Nephron (organoid): Measurements from ENCODE around the gene SPRED1.

Source experiments
- H3K27ac Mint-ChIP-seq, 3 experiments: 2 replicates each; pipeline ENCODE4 v1.8.0; 2020; ENCODE audit warnings: mixed read lengths in 3 of 3, mild to moderate bottlenecking in 2 of 3, moderate library complexity in 1 of 3
- H3K27me3 Mint-ChIP-seq: 2 replicates; pipeline ENCODE4 v1.8.0; 2021; ENCODE audit warnings: low read depth, mild to moderate bottlenecking, moderate library complexity, mixed read lengths
- H3K36me3 Mint-ChIP-seq: 2 replicates; pipeline ENCODE4 v1.8.0; 2020; ENCODE audit warnings: low read depth, mixed read lengths
- H3K4me1 Mint-ChIP-seq: 2 replicates; pipeline ENCODE4 v1.8.0; 2020; ENCODE audit warnings: mixed read lengths
- H3K4me3 Mint-ChIP-seq, 3 experiments: 2 replicates each; pipeline ENCODE4 v1.8.0; 2020; ENCODE audit warnings: mild to moderate bottlenecking in 3 of 3, mixed read lengths in 3 of 3, moderate library complexity in 2 of 3
- H3K9me3 Mint-ChIP-seq: 2 replicates; pipeline ENCODE4 v1.8.0; 2020; ENCODE audit warnings: mixed read lengths
- TF ChIP-seq, protein P1 (sequence below), 3 experiments: fragments of 200-600 bp; sonication (generic); IDR thresholded peaks; one replicate each; pipeline ENCODE4 v1.5.0; 2021; ENCODE audit warnings: antibody characterized with exemption in 3 of 3; ENCODE audit not compliant: unreplicated experiment in 3 of 3

Gene SPRED1

GRCh38 chr15:38323895-38324294 is 71.3 kb downstream of the SPRED1 start:
- H3K36me3 Mint-ChIP-seq = peaks cover 44% of the 10 kb centered on the region
- H3K27ac Mint-ChIP-seq = no peak overlapping the region
- TF ChIP-seq, protein P1, sequence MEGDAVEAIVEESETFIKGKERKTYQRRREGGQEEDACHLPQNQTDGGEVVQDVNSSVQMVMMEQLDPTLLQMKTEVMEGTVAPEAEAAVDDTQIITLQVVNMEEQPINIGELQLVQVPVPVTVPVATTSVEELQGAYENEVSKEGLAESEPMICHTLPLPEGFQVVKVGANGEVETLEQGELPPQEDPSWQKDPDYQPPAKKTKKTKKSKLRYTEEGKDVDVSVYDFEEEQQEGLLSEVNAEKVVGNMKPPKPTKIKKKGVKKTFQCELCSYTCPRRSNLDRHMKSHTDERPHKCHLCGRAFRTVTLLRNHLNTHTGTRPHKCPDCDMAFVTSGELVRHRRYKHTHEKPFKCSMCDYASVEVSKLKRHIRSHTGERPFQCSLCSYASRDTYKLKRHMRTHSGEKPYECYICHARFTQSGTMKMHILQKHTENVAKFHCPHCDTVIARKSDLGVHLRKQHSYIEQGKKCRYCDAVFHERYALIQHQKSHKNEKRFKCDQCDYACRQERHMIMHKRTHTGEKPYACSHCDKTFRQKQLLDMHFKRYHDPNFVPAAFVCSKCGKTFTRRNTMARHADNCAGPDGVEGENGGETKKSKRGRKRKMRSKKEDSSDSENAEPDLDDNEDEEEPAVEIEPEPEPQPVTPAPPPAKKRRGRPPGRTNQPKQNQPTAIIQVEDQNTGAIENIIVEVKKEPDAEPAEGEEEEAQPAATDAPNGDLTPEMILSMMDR (IDR thresholded peaks at IDR 0.05; ENCODE audit: unreplicated experiment in 3 of 3) = no peak
- no peak overlapping the region for H3K4me3 Mint-ChIP-seq
- H3K27me3 Mint-ChIP-seq = no peaks in the 10 kb centered on the region
- H3K9me3 Mint-ChIP-seq = no peaks in the 10 kb centered on the region
- no peaks in the 10 kb centered on the region for H3K4me1 Mint-ChIP-seq

- H3K36me3 Mint-ChIP-seq = peaks cover 50% of the 10 kb centered on the region
Observed at GRCh38 chr15:38324939-38325647, 72.5 kb downstream of the SPRED1 start.

DNA sequence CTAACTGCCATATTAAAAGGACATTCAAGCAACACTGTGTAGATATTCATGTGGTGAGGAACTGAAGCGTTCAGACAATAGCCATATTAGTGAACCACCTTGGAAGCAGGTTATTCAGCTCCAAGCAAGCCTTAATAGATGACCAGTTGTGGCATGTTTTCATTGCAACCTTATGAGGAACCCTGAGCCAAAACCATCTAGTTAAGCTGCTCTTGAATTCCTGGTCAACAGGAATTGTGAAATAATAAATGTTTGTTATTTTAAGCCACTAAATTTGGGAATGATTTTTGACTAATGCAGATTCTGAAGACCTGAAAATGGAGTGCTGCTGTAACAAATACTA is 73.0 kb downstream of the SPRED1 start:
- Mint-ChIP-seq H3K4me1 (peaks cover 7% of the 10 kb centered on the region), H3K27me3 (no peaks in the 10 kb centered on the region), H3K27ac (no peak overlapping the region), H3K36me3 (peaks cover 50% of the 10 kb centered on the region), H3K9me3 (no peaks in the 10 kb centered on the region), H3K4me3 (no peak overlapping the region)
- TF ChIP-seq, protein P1 (IDR thresholded peaks at IDR 0.05; ENCODE audit: unreplicated experiment in 3 of 3) = no peak

More at GRCh38 chr15:38324939-38325647, 72.5 kb downstream of the SPRED1 start:
- no peaks in the 10 kb centered on the region for H3K9me3 Mint-ChIP-seq
- no peak overlapping the region for H3K4me3 Mint-ChIP-seq
- no peak overlapping the region for H3K27ac Mint-ChIP-seq
- H3K27me3 Mint-ChIP-seq = no peaks in the 10 kb centered on the region
- TF ChIP-seq, protein P1 (IDR thresholded peaks at IDR 0.05; ENCODE audit: unreplicated experiment in 3 of 3) = no peak
- peaks cover 6% of the 10 kb centered on the region for H3K4me1 Mint-ChIP-seq

GRCh38 chr15:38332711-38333110 is 80.1 kb downstream of the SPRED1 start:
- Mint-ChIP-seq H3K9me3 (no peaks in the 10 kb centered on the region), H3K36me3 (peaks cover 27% of the 10 kb centered on the region), H3K4me3 (no peak overlapping the region), H3K27me3 (no peaks in the 10 kb centered on the region), H3K27ac (no peak overlapping the region), H3K4me1 (peaks cover 13% of the 10 kb centered on the region)
- TF ChIP-seq, protein P1 (IDR thresholded peaks at IDR 0.05; ENCODE audit: unreplicated experiment in 3 of 3) = no peak

DNA sequence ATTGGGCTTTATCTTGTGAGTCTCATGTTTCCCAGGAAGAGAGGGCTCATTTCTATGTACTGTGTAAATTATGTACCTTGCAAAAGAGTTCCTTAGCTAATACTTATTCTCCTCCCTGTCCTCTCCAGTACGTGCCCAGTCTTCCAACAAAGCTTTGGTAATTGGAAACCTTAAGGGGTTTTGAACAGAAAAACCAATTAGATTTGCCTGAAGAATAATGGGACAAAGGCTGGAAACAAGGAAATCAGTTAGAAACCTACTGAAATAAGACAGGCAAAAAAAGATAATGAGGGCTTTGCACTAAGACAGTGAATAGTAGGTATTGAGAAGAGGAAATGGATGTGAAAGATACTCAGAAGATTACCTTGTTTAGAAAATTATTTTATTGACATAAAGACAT is 82.5 kb downstream of the SPRED1 start:
- Mint-ChIP-seq H3K4me1 (peaks cover 7% of the 10 kb centered on the region), H3K4me3 (no peak overlapping the region), H3K27me3 (no peaks in the 10 kb centered on the region), H3K36me3 (peaks cover 25% of the 10 kb centered on the region), H3K9me3 (no peaks in the 10 kb centered on the region), H3K27ac (no peak overlapping the region)
- TF ChIP-seq, protein P1 (IDR thresholded peaks at IDR 0.05; ENCODE audit: unreplicated experiment in 3 of 3) = no peak

DNA sequence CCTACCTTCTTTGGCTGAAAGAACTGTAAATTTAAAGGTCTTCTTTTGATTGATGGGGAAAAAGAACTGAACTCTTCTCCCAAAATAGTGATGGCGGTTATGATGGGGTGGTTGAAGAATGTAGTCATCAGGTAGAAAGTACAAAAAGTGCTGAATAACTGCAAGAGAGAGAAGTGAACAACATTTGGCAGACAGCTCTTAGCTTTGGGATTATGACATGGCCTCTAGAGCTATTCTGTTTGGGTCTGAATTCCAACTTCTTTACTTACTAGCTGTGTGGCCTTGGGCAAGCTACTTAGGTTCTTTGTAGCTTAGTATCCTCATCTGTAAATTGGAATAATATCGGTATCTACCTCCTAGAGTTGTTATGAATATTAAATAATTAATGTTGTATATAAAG is 91.7 kb downstream of the SPRED1 start:
- peaks cover 7% of the 10 kb centered on the region for H3K9me3 Mint-ChIP-seq
- H3K27me3 Mint-ChIP-seq = no peaks in the 10 kb centered on the region
- no peak overlapping the region for H3K27ac Mint-ChIP-seq
- peaks cover 65% of the 10 kb centered on the region for H3K36me3 Mint-ChIP-seq
- H3K4me1 Mint-ChIP-seq = no peaks in the 10 kb centered on the region
- H3K4me3 Mint-ChIP-seq = no peak overlapping the region
- TF ChIP-seq, protein P1 (IDR thresholded peaks at IDR 0.05; ENCODE audit: unreplicated experiment in 3 of 3) = no peak
